ENCODE measurements around the gene RNF41.
"Not testable (repeated sequence)": the region's sequence is repeated elsewhere in the genome, so short reads cannot be mapped to it uniquely, and the experiment has no call there.

The RNF41 gene

GRCh38 chr12:56163533-56164344 is 58.0 kb downstream of the RNF41 start:
- DNase-seq: no peak

DNA sequence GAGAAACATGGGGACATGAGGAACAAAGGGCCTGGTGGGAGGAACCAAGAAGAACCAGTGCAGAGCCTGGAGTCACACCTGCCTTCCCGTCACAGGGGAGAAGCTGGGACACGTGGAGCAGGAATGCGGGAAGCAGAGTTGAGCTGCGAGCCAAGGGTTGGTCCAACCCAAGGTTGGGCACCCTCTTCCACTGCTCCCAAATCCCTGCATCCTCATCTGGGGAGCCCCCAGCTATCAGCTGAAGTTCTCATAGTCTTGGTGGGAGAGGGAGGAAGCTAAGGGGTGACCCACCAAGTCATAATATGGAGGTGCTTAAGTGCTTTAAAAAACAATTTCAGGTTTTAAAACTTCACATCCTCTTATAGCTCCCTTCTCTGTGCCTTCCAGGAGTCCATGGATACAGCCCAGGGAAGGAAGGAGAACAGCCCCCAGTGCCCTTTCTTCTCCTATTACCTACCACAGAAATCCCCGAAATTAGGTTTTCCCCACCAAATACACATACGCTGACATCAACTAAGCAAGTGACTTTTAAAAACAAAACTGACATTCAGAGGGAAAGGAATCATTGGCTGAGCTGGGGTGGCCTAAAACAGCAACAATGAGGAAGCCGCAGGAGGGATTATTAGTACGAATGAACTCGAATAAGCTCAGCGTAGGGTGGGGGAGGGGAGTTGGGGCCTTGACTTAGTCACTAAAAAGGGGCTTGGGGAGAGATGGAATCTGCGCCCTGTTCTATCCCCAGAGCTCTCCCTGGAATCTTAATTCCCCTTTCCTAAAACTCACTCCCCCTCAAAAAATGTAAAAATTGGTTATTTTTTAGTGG is 59.0 kb downstream of the RNF41 start:
- DNase-seq: no peak

- no peak for DNase-seq
These were observed 59.9 kb downstream of the RNF41 start for GRCh38 chr12:56161690-56162351.

- no peak for DNase-seq
These were observed 60.6 kb downstream of the RNF41 start for GRCh38 chr12:56160894-56161689.

GRCh38 chr12:56160193-56160763 is 61.4 kb downstream of the RNF41 start:
- DNase-seq: no peak

GRCh38 chr12:56159482-56160192 is 62.1 kb downstream of the RNF41 start:
- no peak for DNase-seq

- no peak for DNase-seq
These were observed 62.7 kb downstream of the RNF41 start for GRCh38 chr12:56158926-56159461.

DNA sequence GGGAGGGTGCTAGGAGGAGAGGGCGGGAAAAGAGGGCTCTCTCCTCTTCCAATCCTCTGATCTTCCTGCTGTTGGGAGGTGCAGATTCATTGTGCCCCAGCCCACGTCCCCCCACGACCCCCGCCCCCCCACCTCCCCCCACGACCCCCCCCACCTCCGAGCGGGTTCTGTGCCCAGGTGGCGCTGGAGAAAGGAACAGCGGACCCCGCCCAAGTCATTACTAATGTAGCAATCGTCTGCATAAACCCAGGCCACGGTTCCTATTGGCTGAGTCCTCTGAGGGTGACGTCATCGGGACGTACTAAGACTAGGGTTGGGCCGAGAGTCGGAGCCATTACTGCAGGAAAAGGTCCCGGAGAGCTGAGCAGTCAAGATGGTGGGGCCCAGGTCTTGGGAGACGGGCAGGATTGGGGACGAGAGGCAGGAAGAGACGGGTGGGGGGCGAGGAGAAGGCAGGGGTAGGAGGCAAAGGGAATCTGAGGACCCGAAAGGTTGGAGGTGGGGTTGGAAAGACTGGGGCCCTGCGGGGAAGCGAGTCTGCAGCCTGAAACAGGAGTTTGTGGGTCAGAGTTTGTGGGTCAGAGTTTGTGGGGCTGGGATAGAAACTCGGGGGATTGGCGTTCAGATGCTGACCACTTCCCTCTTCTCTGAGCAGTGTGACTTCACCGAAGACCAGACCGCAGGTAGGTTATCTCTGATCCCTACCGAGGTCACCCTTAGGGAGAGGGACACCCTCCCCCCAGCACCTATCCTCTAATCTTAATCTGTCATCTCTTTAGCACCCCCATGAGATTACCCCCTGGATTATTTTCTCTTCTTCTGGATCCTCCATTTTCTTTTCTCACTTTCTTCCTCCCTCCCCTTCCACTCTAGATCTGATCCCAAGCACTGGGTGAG is 63.4 kb downstream of the RNF41 start, which contains the start of gene MYL6:
MYL6 (plus strand) TSS at position 331 of the 897 bp plus-strand sequence; CDS start at position 374, 43 bp downstream.
- DNase-seq: peak; percentile 98

GRCh38 chr12:56157201-56158028 is 64.3 kb downstream of the RNF41 start:
- peak; percentile 52 for DNase-seq

- DNase-seq: not testable (repeated sequence)
These were observed 65.1 kb downstream of the RNF41 start for GRCh38 chr12:56156464-56157200.

DNA sequence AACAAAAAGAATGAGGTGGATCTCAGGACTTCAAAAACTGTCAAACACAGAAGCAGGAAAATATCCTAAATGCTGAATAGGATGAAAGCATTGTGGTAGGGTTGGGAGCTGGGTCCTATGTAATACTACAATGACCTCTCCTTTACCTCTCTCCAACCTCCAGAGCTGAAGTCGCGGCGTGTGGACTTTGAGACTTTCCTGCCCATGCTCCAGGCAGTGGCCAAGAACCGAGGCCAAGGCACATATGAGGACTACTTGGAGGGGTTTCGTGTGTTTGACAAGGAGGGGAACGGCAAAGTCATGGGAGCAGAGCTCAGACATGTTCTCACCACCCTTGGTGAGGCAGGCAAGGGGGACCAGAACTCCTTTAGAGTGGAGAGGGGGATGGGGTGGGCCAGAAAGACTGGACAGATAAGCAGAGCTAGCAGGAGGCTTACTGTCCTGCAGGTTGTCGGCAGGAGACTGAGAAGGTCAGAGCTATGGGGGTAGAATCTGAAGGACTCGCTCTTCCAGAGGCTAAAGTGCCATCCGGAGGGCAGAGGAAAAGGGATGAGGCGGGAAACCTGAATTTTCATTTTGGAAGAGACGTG is 66.4 kb downstream of the RNF41 start:
- DNase-seq: no peak

DNA sequence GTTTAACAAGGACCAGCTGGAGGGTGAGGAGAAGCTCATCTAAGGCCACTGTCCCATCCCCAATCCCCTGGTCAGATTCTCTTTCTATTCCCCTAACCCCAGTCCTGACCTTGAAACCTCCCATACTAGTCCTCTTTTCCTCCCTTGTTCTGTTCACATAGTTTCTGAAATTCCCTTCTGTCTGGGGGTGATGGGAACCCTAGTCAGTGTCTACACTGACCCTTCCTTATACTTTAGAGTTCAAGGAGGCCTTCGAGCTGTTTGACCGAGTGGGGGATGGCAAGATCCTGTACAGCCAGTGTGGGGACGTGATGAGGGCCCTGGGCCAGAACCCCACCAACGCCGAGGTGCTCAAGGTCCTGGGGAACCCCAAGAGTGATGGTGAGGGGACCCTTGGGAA is 66.9 kb downstream of the RNF41 start:
- DNase-seq: no peak

GRCh38 chr12:56154246-56154771 is 67.4 kb downstream of the RNF41 start:
- no peak for DNase-seq

- no peak for DNase-seq
These were observed 68.0 kb downstream of the RNF41 start for GRCh38 chr12:56153678-56154065.

GRCh38 chr12:56152756-56153677 is 68.7 kb downstream of the RNF41 start:
- no peak for DNase-seq
